ENCODE results near the gene MIGA1. TPM values are rescaled to one million over a fixed set of nuclear protein-coding genes. Genes with fewer than 3 reads are reported as not detected.
A peak's percentile ranks its signal among the peaks of the same experiment; 100 is the strongest.

MIGA1 gene
- total and polyA plus RNA-seq, 9 of the 15 experiments (the other 6 are each of a cell fraction or from before 2014, with no cell fraction given): 1.6 to 5.1 (median 2.9) TPM

- TF ChIP-seq NONO (IDR thresholded peaks at IDR 0.05; ENCODE audit: low read depth in 2 of 2, low read length in 1 of 2): no peak
- 0 out of 2 replicates have a peak, but pooled peaks have one; percentile 47 for TF ChIP-seq ZNF24 (IDR thresholded peaks at IDR 0.05)
- TF ChIP-seq MEF2A (IDR thresholded peaks at IDR 0.05; ENCODE audit: control insufficient read depth, low read depth, low read length): no peak
- TF ChIP-seq CHD2 (IDR thresholded peaks at IDR 0.05; ENCODE audit: low read depth, low read length): no peak
- TF ChIP-seq ETV5 (CRISPR knock-in tag; IDR thresholded peaks at IDR 0.05; ENCODE audit: low read depth): no peak
- no peak for TF ChIP-seq E2F5 (CRISPR knock-in tag; IDR thresholded peaks at IDR 0.05)
These were observed 17.4 kb upstream of the MIGA1 start (continued) for GRCh38 chr1:77762072-77762476.

GRCh38 chr1:77768006-77768405 is 11.4 kb upstream of the MIGA1 start:
- Histone ChIP-seq H3K27ac (ENCODE audit: extremely low read depth, low read depth, low read length) (no peak overlapping the region), H3K9me3 (replicated peaks; ENCODE audit: control insufficient read depth, insufficient read depth, low read depth, low read length) (no peaks in the 10 kb centered on the region), H4K20me1 (replicated peaks; ENCODE audit: control insufficient read depth, insufficient read depth, low read length) (no peaks in the 10 kb centered on the region), H3K4me2 (ENCODE audit: insufficient read depth, low read length) (no peak overlapping the region), H3K4me3 (no peak overlapping the region), H3K36me3 (ENCODE audit: control insufficient read depth, insufficient read depth, low read length) (no peaks in the 10 kb centered on the region), H3K4me1 (replicated peaks in 1 of 2; ENCODE audit: control insufficient read depth in 2 of 2, insufficient read depth in 2 of 2, low read length in 2 of 2) (no peaks in the 10 kb centered on the region), H3K79me2 (ENCODE audit: control insufficient read depth, insufficient read depth, low read length) (no peaks in the 10 kb centered on the region), H3K27me3 (ENCODE audit: control insufficient read depth in 2 of 2, insufficient read depth in 2 of 2, low read length in 2 of 2) (no peaks in the 10 kb centered on the region), H3K9ac (ENCODE audit: insufficient read depth in 1 of 2, low read depth in 2 of 2, low read length in 2 of 2) (no peak overlapping the region), H2AFZ (ENCODE audit: low read depth, low read length) (0 out of 2 replicates have a peak overlapping the region, but pooled peaks have one; percentile 29), H3K9me1 (ENCODE audit: control insufficient read depth, insufficient read depth, low read length) (no peaks in the 10 kb centered on the region)
- ChIA-PET POLR2A (interaction anchor here (1.0 kb wide), 1 partner anchor 25 kb away, joined by 3 read pairs; no protein-coding TSS in a partner anchor), CTCF (ENCODE audit: low intra/inter-chr PET ratio) (no interaction called here)
- FAIRE-seq (no peak), DNase-seq (ENCODE audit: extremely low read depth in 1 of 4, low spot score in 3 of 4) (no peak), ATAC-seq (no peak)
- no peak for TF ChIP-seq RFX1 (IDR thresholded peaks at IDR 0.05)
- no peak for TF ChIP-seq PRDM10 (IDR thresholded peaks at IDR 0.05; ENCODE audit: partially characterized antibody)
- TF ChIP-seq FIP1L1 (IDR thresholded peaks at IDR 0.05; ENCODE audit: low read depth, low read length, poor library complexity, severe bottlenecking): no peak
- no peak for TF ChIP-seq ZNF23 (CRISPR knock-in tag; IDR thresholded peaks at IDR 0.05)
- TF ChIP-seq BRF1 (IDR thresholded peaks at IDR 0.05; ENCODE audit: borderline replicate concordance, extremely low read depth, insufficient read length): no peak
- TF ChIP-seq, protein P1, sequence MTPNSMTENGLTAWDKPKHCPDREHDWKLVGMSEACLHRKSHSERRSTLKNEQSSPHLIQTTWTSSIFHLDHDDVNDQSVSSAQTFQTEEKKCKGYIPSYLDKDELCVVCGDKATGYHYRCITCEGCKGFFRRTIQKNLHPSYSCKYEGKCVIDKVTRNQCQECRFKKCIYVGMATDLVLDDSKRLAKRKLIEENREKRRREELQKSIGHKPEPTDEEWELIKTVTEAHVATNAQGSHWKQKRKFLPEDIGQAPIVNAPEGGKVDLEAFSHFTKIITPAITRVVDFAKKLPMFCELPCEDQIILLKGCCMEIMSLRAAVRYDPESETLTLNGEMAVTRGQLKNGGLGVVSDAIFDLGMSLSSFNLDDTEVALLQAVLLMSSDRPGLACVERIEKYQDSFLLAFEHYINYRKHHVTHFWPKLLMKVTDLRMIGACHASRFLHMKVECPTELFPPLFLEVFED (CRISPR knock-in tag; conservative IDR thresholded peaks at IDR 0.05): no peak
- no TSS peak for BruUV-seq (replicated peaks)
- intact Hi-C loops (cut with micrococcal nuclease) (no loop called here), in situ Hi-C loops (cut with MboI) (no loop called here)
- 40% methylated on average over 4 of the region's 4 CpGs for WGBS (ENCODE audit: insufficient coverage, low coverage, missing lambda C conversion rate)

Measured in K562 (cell line).